ENCODE results near the gene DGKB. TPM values are rescaled to one million over a fixed set of nuclear protein-coding genes. Genes with fewer than 3 reads are reported as not detected.

Gene DGKB
- total RNA-seq, 6 experiments from 2014 or later, result 0.11 to 0.16 (median 0.13) TPM; not detected in 2

GRCh38 chr7:14275356-14275755, 627.2 kb downstream of the DGKB start:
- DNase-seq (no peak), ATAC-seq (no peak)
- no peaks in the 10 kb centered on the region for H3K4me1 ChIP-seq
- peaks cover 0 to 3% (median 0%) of the 10 kb centered on the region in 4 donors for H3K9me3 ChIP-seq
- TF ChIP-seq CTCF (IDR thresholded peaks at IDR 0.05) (no peak), POLR2A (IDR thresholded peaks at IDR 0.05) (no peak)
- H3K27ac ChIP-seq, result no peak overlapping the region
- no peaks in the 10 kb centered on the region for H3K36me3 ChIP-seq
- 77% methylated on average over 2 of the region's 2 CpGs for WGBS (ENCODE audit: insufficient coverage, low coverage, low lambda C conversion rate, missing lambda C conversion rate)
- H3K4me3 ChIP-seq, result no peak overlapping the region
- intact Hi-C loops (cut with DNase I), result no loop called here
- H3K27me3 ChIP-seq, result no peaks in the 10 kb centered on the region

- no peak overlapping the region for H3K27ac ChIP-seq
- no peaks in the 10 kb centered on the region for H3K27me3 ChIP-seq
- no peak for DNase-seq
- no peaks in the 10 kb centered on the region for H3K4me1 ChIP-seq
- no peak overlapping the region for H3K4me3 ChIP-seq
- TF ChIP-seq POLR2A (IDR thresholded peaks at IDR 0.05) (no peak), CTCF (IDR thresholded peaks at IDR 0.05) (no peak)
- ATAC-seq, result no peak
- intact Hi-C loops (cut with DNase I), result no loop called here
- H3K9me3 ChIP-seq, result peaks cover 0 to 2% (median 0%) of the 10 kb centered on the region in 4 donors
- no peaks in the 10 kb centered on the region for H3K36me3 ChIP-seq
- WGBS (ENCODE audit: insufficient coverage, low coverage, low lambda C conversion rate, missing lambda C conversion rate), result 83% methylated on average over 3 of the region's 3 CpGs
These were observed 631.1 kb downstream of the DGKB start for GRCh38 chr7:14271441-14271840.

- ATAC-seq (no peak), DNase-seq (no peak)
- TF ChIP-seq CTCF (IDR thresholded peaks at IDR 0.05) (no peak), POLR2A (IDR thresholded peaks at IDR 0.05) (no peak)
- no peaks in the 10 kb centered on the region for H3K4me1 ChIP-seq
- no peaks in the 10 kb centered on the region for H3K27me3 ChIP-seq
- no peaks in the 10 kb centered on the region for H3K9me3 ChIP-seq
- 57% methylated on average over 5 of the region's 5 CpGs for WGBS (ENCODE audit: insufficient coverage, low coverage, low lambda C conversion rate, missing lambda C conversion rate)
- intact Hi-C loops (cut with DNase I), result no loop called here
- H3K36me3 ChIP-seq, result no peaks in the 10 kb centered on the region
- no peak overlapping the region for H3K4me3 ChIP-seq
- no peak overlapping the region for H3K27ac ChIP-seq
These were observed 632.5 kb downstream of the DGKB start for GRCh38 chr7:14270099-14270498.

GRCh38 chr7:14260011-14260410, 642.5 kb downstream of the DGKB start:
- no peak for DNase-seq
- intact Hi-C loops (cut with DNase I), result no loop called here
- Histone ChIP-seq H3K4me3 (no peak overlapping the region), H3K4me1 (peaks cover 0 to 7% (median 0%) of the 10 kb centered on the region in 4 donors), H3K27me3 (no peaks in the 10 kb centered on the region), H3K27ac (no peak overlapping the region), H3K36me3 (no peaks in the 10 kb centered on the region), H3K9me3 (no peaks in the 10 kb centered on the region)
- ATAC-seq, result no peak
- no peak for TF ChIP-seq POLR2A (IDR thresholded peaks at IDR 0.05)
- TF ChIP-seq CTCF (IDR thresholded peaks at IDR 0.05), result no peak

GRCh38 chr7:14258861-14259260, 643.7 kb downstream of the DGKB start:
- no peak overlapping the region for H3K27ac ChIP-seq
- peaks cover 0 to 7% (median 0%) of the 10 kb centered on the region in 4 donors for H3K4me1 ChIP-seq
- H3K36me3 ChIP-seq, result no peaks in the 10 kb centered on the region
- ATAC-seq (no peak), DNase-seq (no peak)
- no peak for TF ChIP-seq CTCF (IDR thresholded peaks at IDR 0.05)
- no peak for TF ChIP-seq POLR2A (IDR thresholded peaks at IDR 0.05)
- intact Hi-C loops (cut with DNase I), result no loop called here
- WGBS (ENCODE audit: insufficient coverage, low coverage, low lambda C conversion rate, missing lambda C conversion rate), result 71% methylated on average over 1 of the region's 1 CpG
- no peaks in the 10 kb centered on the region for H3K27me3 ChIP-seq
- no peak overlapping the region for H3K4me3 ChIP-seq
- no peaks in the 10 kb centered on the region for H3K9me3 ChIP-seq
